K562 (cell line): Measurements from ENCODE around the gene MTERF4. TPM values are rescaled to one million over a fixed set of nuclear protein-coding genes. Genes with fewer than 3 reads are reported as not detected.
A peak's percentile ranks its signal among the peaks of the same experiment; 100 is the strongest.

Experiments used
- ATAC-seq: fragments of 200-7000 bp; cut with Tn5 transposase; 3 replicates; pipeline ENCODE4 v1.9.1; 2020; ENCODE audit warnings: moderate library complexity
- BruUV-seq: library from RNA; stranded (reverse); fragments of 400-500 nt; replicated peaks from 2 replicates; lab custom pipeline; 2021; lab: Mats Ljungman, UMichigan
- CTCF ChIA-PET: fragments of 300-600 bp; formaldehyde crosslinking; extraction: SDS; loops from one replicate; lab custom pipeline; 2021; ENCODE audit warnings: low intra/inter-chr PET ratio; lab: Yijun Ruan, JAX
- POLR2A ChIA-PET: fragments of 300-600, 350-650 bp; sonication (Branson Sonifier 250); formaldehyde crosslinking; extraction: SDS; loops from one replicate; lab custom pipeline; 2021; ENCODE audit warnings: antibody characterized with exemption, inconsistent platforms; lab: Yijun Ruan, JAX
- DNase-seq, 4 experiments: peaks; one replicate each; pipeline versions ENCODE4 v3.0.0 to v3.0.0-alpha.2; 2011 to 2018; ENCODE audit warnings: low spot score in 3 of 4, mixed read lengths in 3 of 4; ENCODE audit errors: extremely low read depth in 1 of 4
- FAIRE-seq: peaks from 2 replicates; lab custom pipeline; 2011; peaks lifted over from hg19 to GRCh38; lab: Jason Lieb, UNC
- H2AFZ ChIP-seq: 2 replicates; pipeline ENCODE4 v1.6.0; 2011; ENCODE audit warnings: low read depth, low read length, control low read depth, inconsistent platforms
- H3K27ac ChIP-seq: fragments of 200-600 bp; 3 replicates; pipeline ENCODE4 v1.8.0; 2011; ENCODE audit warnings: low read depth, mild to moderate bottlenecking, control low read depth, inconsistent platforms, low read length, moderate library complexity, mixed read lengths; ENCODE audit errors: extremely low read depth
- H3K27me3 ChIP-seq, 2 experiments: fragments of 300-600 bp in 1 of 2; 2 replicates in 1 of 2; 3 replicates in 1 of 2; pipeline versions ENCODE4 v1.6.0 to v1.8.0; 2011; ENCODE audit warnings: inconsistent platforms in 2 of 2, low read length in 2 of 2, mild to moderate bottlenecking in 1 of 2, mixed read lengths in 1 of 2, moderate library complexity in 1 of 2; ENCODE audit not compliant: control insufficient read depth in 2 of 2, insufficient read depth in 2 of 2
- H3K36me3 ChIP-seq: fragments of 300-600 bp; 3 replicates; pipeline ENCODE4 v1.8.0; 2011; ENCODE audit warnings: mild to moderate bottlenecking, low read length, inconsistent platforms; ENCODE audit not compliant: control insufficient read depth, insufficient read depth
- H3K4me1 ChIP-seq, 2 experiments: fragments of 200-600 bp in 1 of 2; replicated peaks in 1 of 2; 2 replicates in 1 of 2; 3 replicates in 1 of 2; pipeline versions ENCODE4 v1.5.1 to v1.8.0; 2011; ENCODE audit warnings: inconsistent platforms in 2 of 2, low read length in 2 of 2, mild to moderate bottlenecking in 1 of 2, mixed read lengths in 1 of 2, moderate library complexity in 1 of 2; ENCODE audit not compliant: control insufficient read depth in 2 of 2, insufficient read depth in 2 of 2
- H3K4me2 ChIP-seq: 2 replicates; pipeline ENCODE4 v1.6.1; 2011; ENCODE audit warnings: low read length, control low read depth, inconsistent platforms, mixed read lengths; ENCODE audit not compliant: insufficient read depth
- H3K4me3 ChIP-seq: fragments of 200-600 bp; sonication (generic), shearing (Covaris generic); 2 replicates; pipeline ENCODE4 v1.5.1; 2016; ENCODE audit warnings: control low read depth, inconsistent platforms
- H3K79me2 ChIP-seq: fragments of 200-600 bp; 3 replicates; pipeline ENCODE4 v1.8.0; 2011; ENCODE audit warnings: low read length, inconsistent platforms; ENCODE audit not compliant: control insufficient read depth, insufficient read depth
- H3K9ac ChIP-seq, 2 experiments: 2 replicates each; pipeline versions ENCODE4 v1.6.0 to v1.6.1; 2011; ENCODE audit warnings: low read depth in 2 of 2, low read length in 2 of 2, control low read depth in 1 of 2, inconsistent platforms in 1 of 2, mild to moderate bottlenecking in 1 of 2, mixed read lengths in 1 of 2; ENCODE audit not compliant: insufficient read depth in 1 of 2
- H3K9me1 ChIP-seq: one replicate; pipeline ENCODE4 v1.6.0; 2011; ENCODE audit warnings: inconsistent platforms, mild to moderate bottlenecking, low read length, moderate library complexity; ENCODE audit not compliant: control insufficient read depth, insufficient read depth
- H3K9me3 ChIP-seq: replicated peaks from 2 replicates; pipeline ENCODE4 v1.5.1; 2011; ENCODE audit warnings: low read depth, low read length, inconsistent platforms; ENCODE audit not compliant: control insufficient read depth, insufficient read depth
- H4K20me1 ChIP-seq: replicated peaks from 2 replicates; pipeline ENCODE4 v1.6.1; 2011; ENCODE audit warnings: low read length, inconsistent platforms, mixed read lengths; ENCODE audit not compliant: control insufficient read depth, insufficient read depth
- TFAP4 ChIP-seq: sonication (generic); formaldehyde crosslinking; IDR thresholded peaks from 2 replicates; pipeline ENCODE4 v1.8.0; 2022; ENCODE audit warnings: missing genetic modification reagents, mild to moderate bottlenecking, moderate library complexity, borderline replicate concordance
- WGBS: fragments of 100-300 bp; shearing (Covaris generic); methylation state at CpG from one replicate; pipeline ENCODE4 v1.1.6; 2016; ENCODE audit warnings: low coverage, mixed read lengths; ENCODE audit not compliant: insufficient coverage; ENCODE audit errors: missing lambda C conversion rate; 5-methylcytosine and 5-hydroxymethylcytosine counted together
- in situ Hi-C: fragments of 300-500 bp; cut with MboI; formaldehyde crosslinking; loops from 4 replicates; pipeline ENCODE4 v1.15.0; 2018; ENCODE audit warnings: inconsistent platforms, mixed read lengths
- intact Hi-C: fragments of 100-400 bp; cut with micrococcal nuclease; formaldehyde crosslinking; loops from 2 replicates; pipeline ENCODE4 v1.14.2; 2022
- polyA plus RNA-seq, 8 experiments: library from polyadenylated mRNA; depleted of rRNA in 4 of 8; stranded (reverse) in 5 of 8; unstranded in 3 of 8; fragments of >200 nt; fragmentation: Nextera tagmentation in 2 of 8; fragmentation: Illumina TruSeq in 1 of 8; extraction: Ambion mirVana in 2 of 8; extraction: Trizol in 1 of 8; gene quantifications; 2 replicates each; pipeline versions ENCODE4 v1.2.1 to v1.2.3, GENCODE V29; 2011 to 2014; ENCODE audit warnings: inconsistent platforms in 1 of 8, missing spikeins in 1 of 8
- total RNA-seq, 7 experiments: library from RNA; depleted of rRNA in 6 of 7; stranded (reverse); fragments of >200 nt in 6 of 7; fragmentation: Illumina TruSeq in 2 of 7; extraction: Trizol in 2 of 7; gene quantifications; 2 replicates each; pipeline versions ENCODE4 v1.2.1 to v1.2.3, GENCODE V29; 2011 to 2021; ENCODE audit warnings: low replicate concordance in 1 of 7
- TF ChIP-seq, protein P1 (sequence below): fragments of 250-450 bp; sonication (Bioruptor Pico); IDR thresholded peaks from 2 replicates; pipeline ENCODE4 v1.5.0; 2020; ENCODE audit warnings: mild to moderate bottlenecking, borderline replicate concordance

The MTERF4 gene
- total and polyA plus RNA-seq, 9 of the 15 experiments (the other 6 are each of a cell fraction or from before 2014, with no cell fraction given) = 15.3 to 29.6 (median 21.2) TPM

- H3K4me1 ChIP-seq = peaks cover 0 to 30% of the 10 kb centered on the region in 2 experiments; a peak in 2 of 5 replicates
- no peaks in the 10 kb centered on the region for H3K36me3 ChIP-seq
- WGBS = 0% methylated on average over 10 of the region's 27 CpGs
- no peak overlapping the region for H2AFZ ChIP-seq
- H3K9ac ChIP-seq = no peak overlapping the region
- ATAC-seq = peak; percentile 69
- CTCF ChIA-PET = no interaction called here
- no peaks in the 10 kb centered on the region for H3K9me3 ChIP-seq
- in situ Hi-C loops (no loop called here), intact Hi-C loops (no loop called here)
- H3K79me2 ChIP-seq = no peaks in the 10 kb centered on the region
- H3K4me2 ChIP-seq = no peak overlapping the region
- H3K4me3 ChIP-seq = no peak overlapping the region
- DNase-seq = peak in 3 of 4 experiments; percentile 21 to 27 (median 27)
- FAIRE-seq = no peak
- POLR2A ChIA-PET = interaction anchor here (1.1 kb wide), 1 partner anchor 13 kb away, joined by 4 read pairs; no protein-coding TSS in a partner anchor
- peaks cover 9 to 68% of the 10 kb centered on the region in 2 experiments; a peak in 3 of 5 replicates for H3K27me3 ChIP-seq
- H3K9me1 ChIP-seq = no peaks in the 10 kb centered on the region
- H4K20me1 ChIP-seq = 0 out of 2 replicates have a peak, but pooled peaks cover 4% of the 10 kb centered on the region
- H3K27ac ChIP-seq = no peak overlapping the region
- peak; percentile 39; the same call in 1 of the 2 replicates for TF ChIP-seq TFAP4 (CRISPR knock-in tag)
- TF ChIP-seq, protein P1, sequence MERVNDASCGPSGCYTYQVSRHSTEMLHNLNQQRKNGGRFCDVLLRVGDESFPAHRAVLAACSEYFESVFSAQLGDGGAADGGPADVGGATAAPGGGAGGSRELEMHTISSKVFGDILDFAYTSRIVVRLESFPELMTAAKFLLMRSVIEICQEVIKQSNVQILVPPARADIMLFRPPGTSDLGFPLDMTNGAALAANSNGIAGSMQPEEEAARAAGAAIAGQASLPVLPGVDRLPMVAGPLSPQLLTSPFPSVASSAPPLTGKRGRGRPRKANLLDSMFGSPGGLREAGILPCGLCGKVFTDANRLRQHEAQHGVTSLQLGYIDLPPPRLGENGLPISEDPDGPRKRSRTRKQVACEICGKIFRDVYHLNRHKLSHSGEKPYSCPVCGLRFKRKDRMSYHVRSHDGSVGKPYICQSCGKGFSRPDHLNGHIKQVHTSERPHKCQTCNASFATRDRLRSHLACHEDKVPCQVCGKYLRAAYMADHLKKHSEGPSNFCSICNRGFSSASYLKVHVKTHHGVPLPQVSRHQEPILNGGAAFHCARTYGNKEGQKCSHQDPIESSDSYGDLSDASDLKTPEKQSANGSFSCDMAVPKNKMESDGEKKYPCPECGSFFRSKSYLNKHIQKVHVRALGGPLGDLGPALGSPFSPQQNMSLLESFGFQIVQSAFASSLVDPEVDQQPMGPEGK (CRISPR knock-in tag) = no peak
- BruUV-seq = no TSS peak
Measured at GRCh38 chr2:241065355-241065803, 36.7 kb downstream of the MTERF4 start.
